Stimulated activated CD4-positive, alpha-beta T cell treated with anti-CD3 and anti-CD28 coated beads, Interleukin-12 subunit alpha, Interleukin-12 subunit beta, amount 100 ng/mL, for 48 hours (primary cell): ENCODE data around the gene FRMD4A.
"Not testable (repeated sequence)": the region's sequence is repeated elsewhere in the genome, so short reads cannot be mapped to it uniquely, and the experiment has no call there.

Experiments
- DNase-seq, 3 donors: peaks; one replicate each; pipeline ENCODE4 v3.0.0-alpha.2; 2020; ENCODE audit warnings: low read depth in 2 of 3, low spot score in 1 of 3

The FRMD4A gene

DNA sequence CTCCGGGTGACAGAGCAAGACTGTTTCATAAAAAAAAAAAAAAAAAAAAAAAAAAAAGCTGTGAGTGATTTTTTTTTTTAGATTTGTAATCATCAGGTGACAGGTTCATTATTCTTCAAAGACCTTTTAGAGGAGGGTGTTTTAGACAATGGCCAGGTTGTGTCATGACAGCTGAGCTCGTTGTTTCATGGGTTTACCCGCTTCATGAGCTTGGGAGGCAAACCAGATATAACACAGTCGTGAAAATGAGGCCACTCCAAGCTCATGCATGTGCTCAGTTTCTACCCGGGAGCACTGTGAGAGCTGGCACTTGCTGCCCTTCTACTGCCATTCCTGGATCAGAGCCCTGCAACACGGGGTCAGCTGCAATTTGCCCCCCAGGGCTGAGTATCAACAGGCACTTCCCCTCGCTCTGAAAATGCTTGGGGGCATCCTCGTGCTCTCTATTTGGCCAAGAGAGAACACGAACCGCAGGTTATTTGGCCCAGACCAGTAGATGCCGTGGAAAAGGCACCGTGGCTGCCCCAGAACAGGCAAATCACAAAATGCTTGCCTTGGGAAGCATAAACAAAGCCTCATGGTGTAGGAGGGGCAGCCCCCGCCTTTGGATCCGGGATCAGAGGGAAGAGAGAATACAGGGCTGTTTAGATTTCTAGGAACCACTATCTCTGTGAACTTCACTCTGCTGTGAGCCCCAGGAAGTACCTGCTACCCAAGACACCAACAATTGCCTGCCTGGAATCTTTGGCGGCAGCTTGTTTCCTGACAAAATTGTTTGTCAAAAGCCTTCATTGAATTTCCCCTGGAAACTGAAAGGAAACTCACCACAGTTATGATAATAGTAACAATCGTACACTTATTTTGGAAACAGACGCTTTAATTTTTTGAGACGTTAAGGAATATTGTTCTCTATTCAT, 371.0 kb downstream of the FRMD4A start:
- no peak for DNase-seq

DNA sequence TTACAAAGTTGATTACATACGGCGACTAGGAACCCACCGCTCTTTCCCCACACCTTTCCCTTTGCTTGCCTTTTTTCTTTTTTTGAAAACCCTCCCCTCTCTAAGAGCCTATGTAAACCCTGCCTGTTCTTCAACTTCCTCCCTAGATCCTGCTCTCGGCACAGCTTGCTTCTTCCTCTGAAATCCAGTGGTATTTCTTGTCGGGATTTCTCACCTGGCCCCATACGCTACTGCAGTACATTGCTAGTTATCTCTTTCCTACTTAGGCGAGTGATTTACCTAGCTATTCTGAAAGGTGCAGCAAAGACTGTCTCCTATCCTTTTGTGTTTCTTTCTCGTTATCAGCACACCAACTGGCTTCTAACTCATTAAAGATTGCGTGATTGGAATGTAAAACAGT, 372.9 kb downstream of the FRMD4A start:
- no peak for DNase-seq

DNA sequence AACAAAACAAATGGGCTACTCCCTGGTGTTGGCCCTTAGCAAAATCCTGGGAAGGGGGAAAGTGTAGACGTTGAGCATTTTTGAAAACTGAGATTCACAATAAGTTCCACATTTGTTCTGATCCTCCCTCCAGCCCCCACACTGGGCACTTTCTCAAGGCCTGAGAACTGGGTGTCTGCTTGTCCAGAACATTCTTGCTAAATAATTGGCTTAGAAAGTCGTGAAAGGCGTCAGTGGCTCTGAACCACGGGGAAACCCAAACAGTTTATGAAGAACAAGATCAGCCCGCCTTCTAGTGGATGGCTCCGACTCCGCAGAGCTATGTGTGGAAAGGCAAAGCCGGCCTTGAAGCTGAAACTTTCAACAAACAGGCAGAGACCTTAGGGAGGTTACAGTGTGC, 373.9 kb downstream of the FRMD4A start:
- DNase-seq = no peak

DNA sequence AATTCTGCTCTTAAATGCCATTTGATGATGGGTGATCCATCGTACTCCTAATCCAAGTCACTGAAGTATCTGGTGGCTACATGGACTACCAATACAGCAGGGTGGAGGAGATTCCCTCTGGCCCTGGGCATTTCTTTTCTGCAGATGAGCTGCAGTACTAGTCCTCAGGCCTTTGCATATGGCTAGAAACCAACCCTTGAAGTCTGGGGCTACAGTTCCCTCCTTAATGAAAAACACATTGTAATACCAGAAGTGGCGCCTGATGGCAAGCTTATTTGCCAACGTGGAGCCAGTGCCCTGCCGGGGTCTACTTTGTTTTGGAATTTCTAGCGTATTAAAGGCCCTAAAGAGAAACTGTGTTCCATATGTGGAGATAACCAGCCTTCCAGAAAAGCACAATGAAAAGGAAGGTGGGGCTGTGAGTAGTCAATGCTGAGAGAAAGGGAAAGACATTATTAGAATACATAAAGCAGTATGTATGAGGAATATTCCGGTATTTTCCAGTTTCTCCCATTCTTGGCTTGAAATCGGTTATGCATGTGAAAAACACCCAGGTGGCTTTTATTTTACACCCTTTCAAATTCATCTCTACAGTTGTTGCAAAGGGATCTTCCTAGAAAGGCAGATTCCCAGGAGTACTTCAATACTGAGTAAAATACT, 375.2 kb downstream of the FRMD4A start:
- DNase-seq = no peak

DNA sequence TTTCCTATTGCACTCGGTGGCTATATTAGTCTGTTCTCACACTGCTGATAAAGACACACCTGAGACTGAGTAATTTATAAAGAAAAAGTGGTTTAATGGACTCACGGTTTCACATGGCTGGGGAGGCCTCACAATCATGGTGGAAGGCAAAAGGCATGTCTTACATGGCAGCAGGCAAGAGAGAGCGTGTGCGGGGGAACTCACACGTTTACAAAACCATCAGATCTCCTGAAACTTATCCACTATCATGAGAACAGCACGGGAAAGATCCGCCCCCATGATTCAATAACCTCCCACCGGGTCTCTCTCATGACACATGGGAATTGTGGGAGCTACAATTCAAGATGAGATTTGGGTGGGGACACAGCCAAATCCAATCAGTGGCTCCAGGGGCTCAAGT, 376.5 kb downstream of the FRMD4A start:
- DNase-seq = not testable (repeated sequence)

DNA sequence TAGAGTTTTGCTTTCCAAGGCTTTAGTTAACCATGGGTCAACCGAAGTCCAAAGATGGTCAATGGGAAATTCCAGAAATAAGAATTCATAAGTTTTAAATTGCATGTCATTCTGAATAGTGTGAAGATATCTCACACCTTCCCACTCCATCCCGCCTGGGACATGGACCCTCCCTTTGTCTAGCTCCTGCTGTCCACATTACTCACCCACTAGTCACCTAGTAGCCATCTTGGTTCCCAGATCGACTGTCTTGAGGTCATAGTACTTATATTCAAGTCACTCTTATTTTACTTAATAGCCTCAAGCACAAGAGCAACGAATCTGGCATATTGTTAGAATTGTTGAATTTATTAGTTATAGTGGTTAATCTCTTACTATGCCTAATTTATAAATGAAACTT, 377.4 kb downstream of the FRMD4A start:
- DNase-seq = no peak

DNA sequence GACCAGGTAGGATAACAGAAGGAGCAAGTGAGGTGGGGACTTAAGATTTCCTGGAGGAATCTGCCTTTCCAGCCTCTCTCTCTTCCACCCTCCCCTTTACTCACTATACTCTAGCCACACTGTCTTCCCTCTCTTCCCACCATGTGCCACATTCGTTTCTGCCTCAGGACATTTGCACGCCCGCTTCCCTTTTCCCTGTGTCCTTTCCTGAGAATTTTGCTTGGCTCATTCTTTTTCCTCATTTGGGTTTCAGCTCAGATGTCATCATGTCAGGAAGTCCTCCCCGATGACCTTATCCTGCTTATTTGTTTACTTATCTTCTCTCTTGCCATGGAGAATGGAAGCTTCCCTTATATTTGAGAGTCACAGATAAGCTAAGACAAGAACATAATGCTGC, 380.2 kb downstream of the FRMD4A start:
- no peak for DNase-seq

DNA sequence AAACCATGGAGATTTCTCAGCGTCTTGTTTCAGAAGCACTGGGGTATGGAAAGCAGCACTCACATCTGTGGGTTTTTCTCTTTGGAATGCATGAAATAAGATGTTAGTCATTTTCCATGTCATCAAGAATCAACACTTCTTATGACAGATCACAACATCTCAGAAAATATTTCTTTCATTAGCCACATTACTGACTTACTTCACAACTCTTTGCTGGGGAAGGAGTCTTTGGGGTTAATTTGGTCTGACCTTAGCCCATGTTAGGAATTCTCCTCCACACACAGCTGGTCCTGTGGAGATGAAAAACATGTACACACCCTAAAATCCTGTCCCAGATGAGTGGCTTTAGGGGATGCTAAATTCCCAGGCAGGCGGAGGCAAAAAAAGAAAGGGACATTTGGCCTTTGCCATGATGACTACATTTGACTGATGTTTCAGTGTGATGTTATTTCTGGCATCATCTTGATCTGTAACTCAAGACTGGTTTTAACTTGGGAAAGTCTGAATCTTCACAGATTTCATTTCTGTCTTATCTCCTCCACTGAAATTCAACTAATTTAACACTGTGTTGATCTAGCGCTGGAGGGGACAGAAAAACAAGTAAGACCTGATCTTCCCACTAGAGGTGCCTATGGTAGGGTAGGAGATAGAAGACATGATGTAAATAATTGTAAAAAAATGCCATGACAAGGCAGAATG, 380.7 kb downstream of the FRMD4A start:
- DNase-seq = no peak

DNA sequence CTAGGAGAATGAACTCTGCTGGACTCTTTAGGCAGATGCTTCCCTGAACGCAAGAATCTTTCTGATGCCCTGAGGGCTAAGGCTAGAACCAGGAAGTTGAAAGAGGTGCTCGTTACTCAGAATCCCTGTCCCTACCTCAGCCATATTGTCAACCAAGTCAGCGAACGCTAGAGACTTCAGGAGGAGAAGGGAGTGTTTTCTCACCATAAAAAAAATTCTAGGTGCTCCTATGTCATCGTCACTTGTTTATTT, 384.6 kb downstream of the FRMD4A start:
- DNase-seq = no peak

DNA sequence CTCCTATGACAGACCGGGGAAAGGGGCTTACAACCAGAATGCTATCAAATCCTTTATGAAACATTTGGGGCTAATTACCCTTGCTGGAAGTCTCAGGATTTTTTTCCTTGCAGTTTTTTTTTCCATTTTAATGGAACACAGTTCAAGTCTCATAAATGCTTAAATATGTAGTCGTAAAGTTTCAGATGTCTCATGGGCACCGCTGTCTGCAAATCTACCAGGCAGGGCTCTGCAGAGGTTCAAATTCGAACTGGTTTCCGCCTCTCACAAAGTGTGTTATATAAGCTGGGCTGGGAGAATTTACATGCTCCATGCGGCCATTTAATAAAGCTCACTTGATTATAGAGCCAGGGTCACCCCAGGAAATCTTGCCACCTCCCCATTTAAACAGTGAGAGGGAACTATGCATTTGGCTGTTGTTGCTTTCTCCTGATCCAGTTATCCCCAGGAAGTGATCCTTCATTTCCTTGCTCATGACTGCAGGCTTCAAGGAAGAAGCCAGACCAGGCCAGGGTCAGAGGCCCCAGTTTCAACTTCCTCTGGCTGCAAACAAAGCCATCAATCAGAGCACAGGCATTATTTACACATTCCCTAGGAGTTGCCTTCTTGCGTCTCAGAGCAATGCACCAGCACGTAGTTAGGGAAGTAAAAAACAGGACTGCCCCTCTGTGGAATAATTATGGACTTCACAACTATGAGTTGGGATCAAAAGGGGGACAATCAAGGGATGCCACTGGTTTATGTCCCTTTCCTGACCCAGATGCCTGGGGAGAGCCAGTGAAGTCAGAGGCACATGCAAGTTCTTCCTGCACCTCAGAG, 385.1 kb downstream of the FRMD4A start:
- no peak for DNase-seq

DNA sequence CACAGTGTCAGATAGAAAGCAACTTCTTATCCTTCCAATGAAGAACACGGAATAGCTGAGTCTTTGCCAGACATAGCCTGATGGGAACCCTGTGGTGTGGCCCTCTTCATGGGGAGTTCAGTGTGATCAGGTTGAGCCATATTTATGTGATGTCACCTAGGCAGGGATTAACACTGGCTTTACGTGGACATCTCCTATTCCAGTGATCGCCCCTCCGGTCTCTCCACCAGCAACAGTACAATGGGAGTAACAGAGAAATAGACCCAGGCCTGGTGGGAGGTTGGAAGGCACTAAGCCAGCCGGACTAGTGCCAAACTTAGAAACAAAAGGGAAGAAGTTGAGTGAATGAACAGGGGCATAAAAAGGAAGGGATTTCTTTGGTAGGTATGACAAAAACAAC, 385.9 kb downstream of the FRMD4A start:
- DNase-seq = no peak

DNA sequence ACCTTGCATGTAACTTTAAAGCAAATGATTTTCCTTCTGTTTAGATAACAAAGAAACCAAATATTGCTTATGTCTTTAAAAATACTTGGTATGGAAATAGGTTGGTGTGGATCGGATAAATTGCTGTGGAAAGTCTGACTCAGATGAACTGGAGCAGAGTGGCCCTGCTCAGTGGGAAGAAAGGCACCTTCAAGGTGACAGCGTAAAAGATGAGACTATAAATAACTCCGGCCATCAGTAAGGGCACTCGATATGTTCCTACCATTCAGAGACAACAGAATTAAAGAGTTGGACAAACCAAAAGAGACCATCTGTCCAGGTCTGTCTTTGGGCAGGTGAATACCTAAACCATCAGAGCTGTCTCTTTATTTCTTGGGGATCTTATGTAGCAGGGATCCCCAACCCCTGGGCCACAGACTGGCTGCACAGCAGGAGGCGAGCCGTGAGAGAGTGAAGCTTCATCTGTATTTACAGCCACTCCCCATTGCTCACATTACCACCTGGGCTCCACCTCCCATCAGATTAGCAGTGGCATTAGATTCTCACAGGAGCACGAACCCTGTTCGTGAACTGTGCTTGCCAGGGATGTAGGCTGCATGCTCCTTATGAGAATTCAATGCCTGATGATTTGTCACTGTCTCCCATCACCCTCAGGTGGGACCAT, 386.9 kb downstream of the FRMD4A start:
- no peak for DNase-seq

DNA sequence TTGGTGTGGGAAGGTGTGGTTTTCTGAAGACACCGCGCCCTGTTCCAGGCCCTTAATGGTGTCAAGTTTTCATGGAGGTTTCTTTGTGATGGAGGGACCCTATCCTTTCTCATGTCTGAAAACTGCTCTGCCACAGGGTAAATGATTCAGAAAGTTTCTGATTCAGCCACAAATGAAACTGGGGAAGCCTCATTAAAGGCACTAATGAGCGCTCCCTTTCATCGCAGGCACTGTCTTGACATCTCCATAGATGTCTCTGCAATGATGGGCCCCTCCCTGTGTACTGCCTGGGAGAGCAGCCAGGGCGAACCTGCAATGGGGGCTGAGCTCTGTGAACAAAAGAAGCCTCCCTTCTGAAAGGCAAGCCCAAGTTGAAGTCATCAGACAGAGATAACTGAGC, 388.7 kb downstream of the FRMD4A start:
- DNase-seq = no peak

DNA sequence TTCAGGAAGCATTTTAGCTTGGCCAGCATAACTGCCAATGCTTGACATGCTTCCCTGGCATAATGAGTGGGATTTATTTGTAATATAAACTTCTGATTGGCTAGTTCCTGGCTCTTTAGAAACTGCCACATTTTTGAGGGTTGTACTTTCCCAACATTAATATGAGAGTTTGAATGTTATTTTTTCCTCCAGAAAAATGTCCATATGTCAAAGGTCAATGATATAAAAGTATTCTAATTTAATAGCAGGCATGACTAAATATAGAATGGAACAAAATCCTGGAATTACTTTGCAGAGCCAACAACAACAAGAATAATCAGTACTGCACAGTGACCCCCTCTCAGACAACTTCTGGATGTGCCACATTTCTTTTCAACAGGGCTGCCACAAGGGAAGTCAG, 391.3 kb downstream of the FRMD4A start:
- no peak for DNase-seq

DNA sequence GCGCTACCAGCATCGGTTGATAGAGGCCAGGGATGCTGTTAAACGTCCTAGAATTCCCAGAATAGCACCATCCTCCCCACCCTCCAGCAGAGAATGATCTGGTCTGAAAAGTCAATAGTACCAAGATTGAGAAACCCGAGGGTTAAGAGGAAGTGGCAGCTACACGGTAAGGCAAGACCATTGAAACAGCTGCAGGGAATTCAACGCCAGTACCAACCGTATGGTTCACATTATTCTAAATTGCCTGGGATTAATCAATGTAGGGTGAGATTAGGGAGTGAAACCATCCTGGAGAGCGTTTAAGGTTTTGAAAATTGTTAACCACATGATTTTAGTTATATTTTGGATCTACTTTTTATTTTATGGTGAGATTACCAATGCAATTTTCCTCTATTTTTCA, 391.8 kb downstream of the FRMD4A start:
- no peak for DNase-seq

DNA sequence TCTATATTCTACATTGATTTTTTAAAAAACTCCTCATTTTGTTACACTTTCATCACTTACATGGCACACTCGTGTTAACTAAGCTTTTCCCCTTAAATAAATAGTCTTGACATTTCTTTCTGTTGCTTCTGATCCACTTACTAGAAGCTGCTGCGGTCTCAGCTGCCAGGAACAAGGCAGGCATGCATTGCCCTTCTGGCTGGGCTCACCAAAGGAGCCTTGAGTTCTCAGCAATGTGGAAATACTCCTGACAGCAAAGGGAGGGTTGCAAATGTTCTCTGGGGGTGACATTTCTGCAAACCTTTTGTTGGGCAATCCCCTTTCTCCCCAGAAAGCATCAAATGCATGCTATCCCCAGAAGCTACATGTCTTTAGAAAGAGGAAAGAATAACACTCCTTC, 393.9 kb downstream of the FRMD4A start:
- no peak for DNase-seq

DNA sequence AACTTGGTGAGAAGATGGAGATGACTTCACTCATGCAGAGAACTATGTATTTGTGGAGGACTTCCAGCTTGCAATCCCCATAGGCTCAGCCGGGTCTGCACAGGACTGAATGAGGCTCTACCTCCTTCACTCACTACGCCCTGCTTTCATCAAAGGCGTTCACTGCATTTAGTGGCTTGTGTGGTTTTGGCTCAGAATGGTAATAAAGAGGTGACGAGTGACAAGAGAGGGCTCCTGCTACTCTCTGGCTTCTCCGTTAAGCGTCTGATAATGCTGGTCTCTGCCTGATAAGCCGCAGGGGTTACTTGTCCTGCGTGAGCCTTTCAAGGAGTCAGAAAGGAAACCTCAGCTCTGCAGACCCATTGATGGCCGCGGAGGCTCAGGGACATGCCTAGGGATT, 400.6 kb downstream of the FRMD4A start:
- no peak for DNase-seq

DNA sequence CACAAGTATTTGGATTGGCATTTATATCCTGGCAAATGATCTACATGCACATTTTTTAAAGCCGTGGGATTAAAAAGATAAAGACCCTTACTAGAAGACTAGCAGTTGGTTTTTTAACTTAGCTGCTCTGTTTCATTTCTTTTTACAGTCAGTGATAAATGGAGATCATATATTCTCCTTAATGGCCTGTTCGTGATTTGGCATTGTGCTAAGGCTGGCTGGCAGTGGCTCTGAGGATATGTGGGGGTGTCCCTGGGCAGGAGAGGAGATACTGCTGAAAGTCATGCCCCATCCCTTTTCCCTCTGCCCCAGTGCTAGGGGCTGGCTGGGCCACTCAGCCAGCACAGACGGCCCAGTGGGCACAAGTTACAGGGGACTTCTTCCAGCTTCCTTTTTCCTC, 402.3 kb downstream of the FRMD4A start:
- no peak for DNase-seq

DNA sequence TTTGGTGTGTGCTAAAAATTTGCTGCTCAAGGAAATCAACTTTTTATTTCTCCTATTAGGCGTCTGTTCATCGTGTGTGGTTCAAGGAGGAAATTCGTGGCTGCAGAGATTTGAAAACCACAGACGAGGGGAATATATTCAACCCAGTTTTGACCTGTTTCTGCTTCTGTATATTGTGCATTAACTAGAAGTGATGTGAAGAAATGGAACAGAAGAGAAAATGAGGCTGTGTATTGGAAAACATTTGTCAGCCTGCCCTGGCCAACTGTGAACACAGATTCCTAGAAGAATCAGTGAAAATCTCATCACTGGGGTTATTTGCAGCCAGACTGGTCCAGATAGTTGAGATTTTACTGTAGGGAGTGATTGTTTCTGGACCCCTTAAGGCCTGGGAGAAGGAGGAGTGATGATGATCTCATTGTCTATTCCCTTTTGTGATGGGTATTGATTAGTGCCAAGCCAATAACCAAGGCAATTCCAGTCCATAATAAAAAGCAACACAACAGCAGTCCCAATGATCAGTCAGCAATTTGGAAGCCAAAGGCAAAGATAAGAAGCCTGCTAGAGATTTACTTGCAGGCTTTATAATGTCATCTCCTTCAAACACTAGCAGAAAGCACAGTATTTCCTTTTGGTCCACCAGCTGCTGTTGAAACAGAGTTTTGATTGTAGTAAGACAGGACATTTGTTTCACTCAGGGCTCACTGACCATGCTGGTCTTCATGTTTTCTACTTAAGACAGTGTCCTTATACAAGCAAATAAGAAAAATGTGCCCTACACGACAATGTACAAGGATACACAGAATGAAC, 404.5 kb downstream of the FRMD4A start:
- DNase-seq = no peak

DNA sequence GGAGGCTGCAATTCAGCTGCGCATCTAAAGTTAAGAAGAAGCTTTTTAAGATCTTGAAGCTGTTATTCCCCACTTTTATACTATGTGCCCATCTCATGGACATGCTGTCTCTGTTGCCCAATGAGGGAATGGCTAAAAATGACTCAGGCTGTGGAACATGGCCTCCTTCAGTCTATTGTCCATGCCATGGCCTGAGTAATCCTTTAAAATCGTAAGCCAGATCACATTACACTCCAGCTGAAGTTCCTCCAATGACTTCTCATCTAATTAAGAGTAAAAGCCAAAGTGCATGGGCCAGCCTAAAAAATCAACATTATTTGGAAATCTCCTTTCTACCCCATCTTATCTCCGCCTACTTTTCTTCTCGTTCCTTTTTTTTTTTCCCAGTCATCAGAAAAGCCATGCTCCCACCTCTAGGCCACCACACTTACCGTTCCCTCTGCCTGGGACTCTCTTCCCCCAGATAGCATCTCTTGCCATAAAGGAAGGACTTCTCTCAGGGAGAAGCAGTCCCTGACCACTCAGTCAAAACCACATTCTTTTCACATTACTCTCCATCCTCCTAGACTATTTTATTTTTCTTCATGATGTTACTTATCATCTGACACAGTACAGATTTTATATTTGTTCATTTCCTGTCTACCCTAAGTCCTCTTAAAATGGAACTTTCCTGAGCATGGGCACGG, 406.5 kb downstream of the FRMD4A start:
- no peak for DNase-seq
